HG03439 (cell line): Measurements from ENCODE around the gene SARS1.
"Not testable (repeated sequence)": the region's sequence is repeated elsewhere in the genome, so short reads cannot be mapped to it uniquely, and the experiment has no call there.

ENCODE experiments used
- ATAC-seq: cut with Tn5 transposase; IDR thresholded peaks from one replicate; pipeline ENCODE4 v1.9.1; 2021; ENCODE audit warnings: mild to moderate bottlenecking, moderate library complexity; ENCODE audit not compliant: unreplicated experiment

SARS1 gene

DNA sequence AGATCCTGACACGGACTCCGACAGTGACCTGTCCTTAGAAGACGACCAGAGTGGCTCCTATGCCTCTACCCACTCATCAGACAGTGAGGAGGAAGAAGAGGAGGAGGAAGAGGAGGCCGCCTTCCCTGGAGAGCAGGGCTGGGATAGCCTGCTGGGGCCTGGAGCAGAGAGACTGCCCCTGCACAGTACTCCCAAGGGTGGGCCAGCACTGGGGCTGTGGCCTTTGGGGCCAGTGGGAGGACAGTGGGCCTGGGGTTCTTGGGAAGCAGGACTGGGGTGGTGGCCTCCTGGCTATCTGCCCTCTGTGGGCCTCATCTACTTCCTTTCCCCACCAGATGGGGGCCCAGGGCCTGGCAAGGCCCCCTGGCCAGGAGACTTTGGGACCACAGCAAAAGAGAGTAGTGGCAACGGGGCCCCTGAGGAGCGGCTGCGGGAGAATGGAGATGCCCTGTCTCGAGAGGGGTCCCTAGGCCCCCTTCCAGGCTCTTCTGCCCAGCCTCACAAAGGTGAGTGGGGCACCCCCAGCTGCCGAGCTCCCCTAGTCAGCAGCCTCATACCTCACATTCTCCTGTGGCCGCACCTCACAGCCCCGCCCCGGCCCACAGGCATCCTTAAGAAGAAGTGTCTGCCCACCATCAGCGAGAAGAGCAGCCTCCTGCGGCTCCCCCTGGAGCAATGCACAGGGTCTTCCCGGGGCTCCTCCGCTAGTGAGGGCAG is 59.3 kb downstream of the SARS1 start:
- no peak for ATAC-seq

DNA sequence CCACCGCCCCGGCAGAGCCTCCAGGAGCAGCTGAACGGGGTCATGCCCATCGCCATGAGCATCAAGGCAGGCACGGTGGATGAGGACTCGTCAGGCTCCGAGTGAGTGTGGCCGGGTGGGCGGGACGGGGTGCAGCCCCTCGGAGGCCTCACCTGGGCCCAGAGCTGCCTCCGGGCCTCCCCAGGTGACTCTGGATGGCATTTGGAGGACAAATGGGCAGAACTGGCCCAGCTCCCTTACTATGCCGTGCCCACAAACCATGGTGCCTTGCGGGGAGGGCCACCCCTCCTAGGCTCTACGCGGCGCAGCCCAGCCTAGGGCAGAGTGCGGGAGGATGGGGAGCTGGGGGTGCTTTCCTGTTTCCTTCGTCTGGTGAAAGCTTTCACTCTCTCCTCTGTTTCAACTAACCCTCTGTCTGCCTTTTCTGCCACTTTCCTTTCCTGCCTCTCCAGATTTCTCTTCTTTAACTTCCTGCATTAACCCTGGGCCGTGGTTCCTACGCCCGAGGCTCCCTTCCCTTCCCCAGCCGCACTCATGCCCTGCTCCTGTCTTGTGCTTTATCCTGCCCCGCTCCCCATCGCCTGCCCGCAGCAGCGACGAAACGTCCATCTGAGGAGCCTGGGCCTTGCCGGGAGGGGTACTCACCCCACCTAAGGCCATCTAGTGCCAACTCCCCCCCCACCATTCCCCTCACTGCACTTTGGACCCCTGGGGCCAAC is 60.0 kb downstream of the SARS1 start:
- ATAC-seq: no peak

DNA sequence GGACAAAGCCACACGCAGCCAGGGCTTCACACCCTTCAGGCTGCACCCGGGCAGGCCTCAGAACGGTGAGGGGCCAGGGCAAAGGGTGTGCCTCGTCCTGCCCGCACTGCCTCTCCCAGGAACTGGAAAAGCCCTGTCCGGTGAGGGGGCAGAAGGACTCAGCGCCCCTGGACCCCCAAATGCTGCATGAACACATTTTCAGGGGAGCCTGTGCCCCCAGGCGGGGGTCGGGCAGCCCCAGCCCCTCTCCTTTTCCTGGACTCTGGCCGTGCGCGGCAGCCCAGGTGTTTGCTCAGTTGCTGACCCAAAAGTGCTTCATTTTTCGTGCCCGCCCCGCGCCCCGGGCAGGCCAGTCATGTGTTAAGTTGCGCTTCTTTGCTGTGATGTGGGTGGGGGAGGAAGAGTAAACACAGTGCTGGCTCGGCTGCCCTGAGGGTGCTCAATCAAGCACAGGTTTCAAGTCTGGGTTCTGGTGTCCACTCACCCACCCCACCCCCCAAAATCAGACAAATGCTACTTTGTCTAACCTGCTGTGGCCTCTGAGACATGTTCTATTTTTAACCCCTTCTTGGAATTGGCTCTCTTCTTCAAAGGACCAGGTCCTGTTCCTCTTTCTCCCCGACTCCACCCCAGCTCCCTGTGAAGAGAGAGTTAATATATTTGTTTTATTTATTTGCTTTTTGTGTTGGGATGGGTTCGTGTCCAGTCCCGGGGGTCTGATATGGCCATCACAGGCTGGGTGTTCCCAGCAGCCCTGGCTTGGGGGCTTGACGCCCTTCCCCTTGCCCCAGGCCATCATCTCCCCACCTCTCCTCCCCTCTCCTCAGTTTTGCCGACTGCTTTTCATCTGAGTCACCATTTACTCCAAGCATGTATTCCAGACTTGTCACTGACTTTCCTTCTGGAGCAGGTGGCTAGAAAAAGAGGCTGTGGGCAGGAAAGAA is 61.1 kb downstream of the SARS1 start:
- no peak for ATAC-seq

DNA sequence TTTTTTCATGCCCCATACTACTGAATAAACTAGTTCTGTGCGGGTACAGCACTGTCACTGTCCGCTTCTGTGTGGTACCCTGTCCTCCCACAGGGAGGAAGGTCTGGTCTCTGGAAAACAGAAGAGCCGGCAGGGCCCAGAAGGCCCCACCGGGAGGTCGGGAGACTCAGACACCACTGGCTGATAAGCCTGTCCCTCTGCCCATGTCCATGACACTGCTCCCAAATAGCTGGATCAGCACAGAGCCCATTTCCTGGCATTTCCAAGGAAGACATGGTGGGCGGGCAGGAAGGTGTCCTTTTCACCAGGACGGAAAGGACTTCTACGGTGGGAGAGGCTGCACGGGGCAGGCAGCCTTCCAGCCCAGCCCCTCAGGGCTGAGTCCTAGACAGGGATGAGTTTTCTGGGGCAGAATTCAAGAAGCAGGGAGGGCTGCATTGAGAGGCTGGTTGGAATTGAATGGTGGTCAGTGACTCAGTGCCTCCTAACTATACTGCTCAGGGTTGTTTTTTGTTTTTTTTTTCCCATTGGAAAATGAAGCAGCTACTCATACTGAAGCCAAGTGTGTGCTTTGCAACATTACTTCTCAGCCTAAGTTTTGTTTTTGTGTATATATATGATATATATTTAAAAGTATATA is 62.1 kb downstream of the SARS1 start:
- ATAC-seq: no peak

DNA sequence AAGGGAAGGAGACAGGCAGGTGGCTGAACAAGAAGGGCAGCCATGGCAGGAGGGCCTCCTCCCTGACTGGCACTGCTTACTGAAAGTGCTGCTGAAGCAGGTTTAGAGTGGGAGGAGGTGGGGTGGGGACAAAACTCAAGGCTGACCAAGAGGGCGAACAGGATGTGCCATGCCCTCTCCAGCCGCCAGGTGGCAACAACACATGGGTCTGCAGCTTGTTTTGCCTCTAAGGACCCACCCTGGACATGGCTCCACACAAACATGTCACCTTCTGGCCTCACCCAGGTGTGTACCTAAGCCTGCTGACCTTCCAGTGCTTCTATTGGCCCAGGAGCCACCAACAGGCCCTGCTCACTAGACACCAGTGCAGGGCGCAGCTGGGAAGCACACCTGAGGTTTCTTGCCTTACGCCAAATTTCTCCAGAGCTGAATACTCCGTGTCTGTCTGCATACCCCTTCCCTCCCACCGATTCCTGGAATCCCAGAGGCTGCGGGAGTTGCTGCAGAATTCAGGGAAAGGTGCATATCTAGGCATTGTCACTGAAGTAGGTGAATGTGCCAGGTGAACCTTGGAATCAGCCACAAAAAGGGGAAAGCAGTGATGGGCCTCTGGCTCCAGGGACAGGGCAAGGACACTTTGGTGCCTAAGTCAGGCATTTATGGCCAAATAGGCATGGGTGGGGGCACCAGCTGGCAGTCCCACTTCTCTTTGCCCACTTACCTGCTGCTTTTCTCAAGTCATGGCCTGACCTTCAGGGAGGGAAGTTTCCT is 63.9 kb downstream of the SARS1 start:
- peak; percentile 66 for ATAC-seq

DNA sequence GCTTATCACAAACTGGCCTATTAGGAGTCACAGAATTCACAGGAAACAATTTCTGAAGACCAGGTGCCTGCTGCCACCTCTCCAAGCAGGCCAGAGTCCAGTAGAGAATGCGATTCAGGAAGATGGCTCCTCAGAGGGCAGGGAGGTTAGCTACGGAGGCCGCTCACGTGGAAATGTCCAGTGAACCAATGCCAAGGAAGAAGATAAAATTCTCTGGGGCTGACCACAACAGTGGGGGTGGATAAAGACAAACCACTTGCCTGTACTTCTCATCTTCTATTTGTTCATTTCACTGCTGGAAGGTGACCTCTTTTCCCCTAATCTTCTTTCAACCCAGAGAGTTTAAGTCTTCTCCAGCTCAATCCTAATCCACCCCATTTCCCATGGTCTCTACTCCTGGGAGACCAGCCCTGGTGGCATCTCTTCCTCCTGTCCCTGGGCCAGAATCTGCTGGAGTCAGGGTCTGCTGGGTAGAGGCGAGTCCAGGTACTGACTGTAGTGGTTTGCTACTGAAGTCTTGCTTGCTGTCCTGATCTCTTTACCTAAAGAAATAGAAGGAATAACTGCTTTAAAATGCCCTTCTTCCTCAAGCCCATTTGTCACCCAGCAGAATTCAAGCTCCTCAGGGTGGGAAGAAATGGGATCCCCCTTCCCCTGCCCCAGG is 66.0 kb downstream of the SARS1 start:
- ATAC-seq: no peak

DNA sequence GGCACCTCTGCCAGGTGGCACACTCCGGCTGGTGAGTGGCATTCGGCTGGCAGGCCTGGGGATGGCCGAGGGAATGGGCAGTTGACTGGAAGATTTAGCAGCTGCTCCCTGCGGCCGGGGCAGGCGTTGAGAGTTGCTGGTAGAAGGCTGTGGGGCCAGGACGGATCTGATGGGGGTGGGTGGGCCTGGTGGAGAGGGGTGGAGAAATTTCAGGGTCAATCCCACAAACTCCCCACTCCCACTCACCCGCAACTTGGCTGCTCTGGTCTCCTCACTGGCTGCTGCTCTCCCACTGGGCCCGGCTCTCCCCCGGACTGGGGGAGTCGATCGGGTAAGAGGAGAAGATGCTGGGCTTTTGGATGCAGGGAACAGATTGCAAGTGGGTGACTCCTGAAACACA is 67.1 kb downstream of the SARS1 start:
- ATAC-seq: no peak

DNA sequence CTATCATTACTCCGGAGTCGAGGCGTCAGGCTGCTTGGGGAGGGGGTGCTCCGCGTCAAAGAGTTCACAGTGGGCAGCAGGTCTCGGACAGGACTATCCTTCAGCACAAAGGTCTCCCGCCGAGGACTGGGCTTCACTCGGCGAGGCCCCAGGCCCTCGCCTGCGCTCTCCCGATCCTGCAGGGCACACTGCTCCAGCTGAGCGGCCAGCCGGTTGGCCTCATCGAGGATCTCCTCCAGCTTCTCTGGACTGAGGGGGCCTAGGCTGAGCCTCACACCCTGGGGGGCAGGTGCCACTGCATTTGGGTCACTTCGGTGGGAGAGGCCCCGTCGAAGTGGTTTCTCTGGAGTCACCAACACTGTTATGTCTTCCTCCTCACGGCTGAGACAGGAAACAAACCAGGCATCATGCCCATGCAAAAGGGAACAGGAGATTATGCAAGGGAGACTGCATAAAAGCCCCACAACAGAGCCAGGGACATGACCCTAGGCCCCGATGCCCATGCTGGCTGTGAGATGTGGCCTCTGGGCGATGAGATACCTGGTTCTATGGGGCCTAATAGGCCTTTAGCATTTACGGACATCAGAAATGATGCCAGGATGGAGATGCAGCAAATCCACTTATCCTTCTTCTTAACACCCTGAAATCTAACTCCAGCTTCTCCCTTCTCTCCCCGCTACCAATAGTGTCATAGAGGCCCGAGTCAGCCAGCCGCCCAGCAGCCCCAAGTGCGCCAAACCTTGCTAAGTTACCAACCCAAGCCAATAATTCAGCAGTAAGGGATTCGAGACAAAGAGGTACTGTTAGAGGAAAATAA is 68.2 kb downstream of the SARS1 start:
- ATAC-seq: no peak

DNA sequence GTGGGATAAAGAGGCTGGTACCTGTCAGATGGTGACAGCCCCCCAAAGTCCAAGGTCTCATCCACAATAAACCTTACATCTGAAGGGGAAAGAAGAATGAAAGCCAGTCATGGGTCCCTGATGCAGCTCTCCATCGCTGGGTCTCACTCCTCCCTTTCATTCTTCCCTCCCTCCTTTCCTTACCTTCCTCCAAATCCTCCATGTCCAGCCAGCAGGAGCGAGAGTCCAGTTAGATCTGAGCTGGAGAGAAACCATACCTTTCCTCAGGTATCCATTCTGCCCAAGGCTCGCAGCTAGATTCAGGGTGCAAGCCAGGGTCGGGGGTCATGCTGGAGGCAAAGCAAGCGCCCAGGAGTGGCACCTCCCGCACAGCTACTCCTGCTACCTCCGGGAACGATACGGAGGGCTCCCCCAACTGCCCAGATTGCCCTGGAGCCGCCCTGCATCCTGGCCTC is 68.8 kb downstream of the SARS1 start:
- no peak for ATAC-seq

DNA sequence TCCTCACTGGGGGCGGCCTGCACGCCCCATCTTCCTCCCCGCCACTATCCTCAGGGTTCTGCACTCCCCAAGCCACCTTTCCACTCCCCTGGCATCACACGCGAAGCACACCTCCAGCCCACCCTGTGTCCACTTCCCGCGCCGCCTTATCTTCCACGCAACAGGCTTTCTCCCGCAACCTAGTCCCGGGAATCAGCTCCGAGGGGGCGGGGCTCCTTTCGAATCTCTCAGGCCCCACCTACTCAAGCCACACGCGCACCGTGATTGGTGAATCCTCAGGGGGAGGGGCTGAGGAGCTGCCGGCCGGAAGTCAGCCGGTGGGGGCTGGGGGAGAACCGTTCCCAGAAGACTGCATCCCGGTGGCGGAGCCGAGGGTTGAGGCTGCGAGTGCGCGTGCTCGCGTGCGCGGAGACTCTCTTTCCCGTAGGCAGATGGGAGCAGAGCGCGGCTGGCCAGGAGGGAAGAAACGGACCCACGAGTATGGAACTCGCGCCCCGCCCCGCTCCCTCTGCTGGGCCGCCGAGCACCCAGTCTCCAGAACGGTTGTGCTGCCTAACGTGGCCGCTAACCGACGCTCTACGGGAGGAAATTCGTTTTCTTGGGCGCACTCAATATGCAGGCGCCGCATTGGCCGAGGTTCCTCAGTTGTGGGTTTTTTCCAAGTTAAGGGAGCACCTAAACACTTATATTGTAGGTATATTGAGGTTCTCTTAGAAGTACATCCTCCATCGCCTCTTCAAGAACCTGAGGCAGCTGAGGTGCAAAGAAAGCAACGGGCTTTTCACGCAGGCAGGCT is 69.4 kb downstream of the SARS1 start, which contains the start of gene PSRC1:
Gene PSRC1, minus strand, starts transcription at position 194 of the 796 bp plus-strand sequence.
- ATAC-seq: peak; percentile 95

DNA sequence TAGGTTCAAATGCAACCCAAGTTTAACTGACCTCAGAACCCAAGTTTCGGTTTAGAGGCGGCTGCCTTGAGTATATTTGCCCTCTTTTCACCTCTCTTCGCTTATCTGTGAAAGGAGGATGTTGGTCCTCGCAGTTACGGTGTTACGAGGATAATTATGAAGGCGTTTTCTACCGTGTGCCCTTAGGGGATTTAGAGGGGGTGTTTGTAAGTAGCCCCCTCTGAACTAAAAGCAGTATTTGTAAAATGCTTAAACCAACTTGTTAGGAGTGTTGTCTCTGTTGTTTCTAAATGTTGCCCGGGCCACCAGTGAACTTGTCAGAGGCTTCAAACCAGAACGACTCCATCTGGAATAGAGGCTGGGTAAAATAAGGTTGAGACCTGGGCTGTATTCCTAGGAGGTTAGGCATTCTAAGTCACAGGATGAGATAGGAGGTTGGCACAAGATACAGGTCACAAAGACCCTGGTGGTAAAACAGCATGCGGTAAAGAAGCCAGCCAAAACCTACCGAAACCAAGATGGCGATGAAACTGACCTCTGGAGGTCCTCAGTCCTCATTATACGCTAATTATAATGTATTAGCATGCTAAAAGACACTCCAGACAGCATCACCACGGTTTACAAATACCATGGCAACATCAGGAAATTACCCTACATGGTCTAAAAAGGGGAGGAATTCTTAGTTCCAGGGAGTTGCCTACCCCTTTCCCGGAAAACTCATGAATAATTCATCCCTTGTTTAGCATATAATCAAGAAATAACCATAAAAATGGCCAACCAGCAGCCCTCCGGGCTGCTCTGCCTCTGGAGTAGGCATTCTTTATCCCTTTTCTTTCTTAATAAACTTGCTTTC is 70.3 kb downstream of the SARS1 start:
- ATAC-seq: no peak

DNA sequence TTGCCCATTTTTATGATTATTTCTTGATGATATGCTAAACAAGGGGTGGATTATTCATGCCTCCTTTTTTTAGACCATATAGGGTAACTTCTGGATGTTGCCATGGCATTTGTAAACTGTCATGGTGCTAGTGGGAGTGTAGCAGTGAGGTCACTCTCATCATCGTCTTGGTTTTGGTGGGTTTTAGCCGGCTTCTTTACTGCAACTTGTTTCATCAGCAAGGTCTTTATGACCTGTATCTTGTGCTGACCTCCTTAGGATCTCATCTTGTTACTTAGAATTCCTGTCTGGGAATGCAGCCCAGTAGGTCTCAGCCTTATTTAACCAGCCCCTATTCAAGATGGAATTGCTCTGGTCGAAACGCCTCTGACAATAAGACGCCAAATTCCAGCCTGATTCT is 73.0 kb downstream of the SARS1 start:
- ATAC-seq: not testable (repeated sequence)
